Nephron (organoid): ENCODE results near the gene GPR3.
A peak's percentile ranks its signal among the peaks of the same experiment; 100 is the strongest.

Source experiments
- H3K27ac Mint-ChIP-seq, 3 experiments: 2 replicates each; pipeline ENCODE4 v1.8.0; 2020; ENCODE audit warnings: mixed read lengths in 3 of 3, mild to moderate bottlenecking in 2 of 3, moderate library complexity in 1 of 3
- H3K27me3 Mint-ChIP-seq: 2 replicates; pipeline ENCODE4 v1.8.0; 2021; ENCODE audit warnings: low read depth, mild to moderate bottlenecking, moderate library complexity, mixed read lengths
- H3K36me3 Mint-ChIP-seq: 2 replicates; pipeline ENCODE4 v1.8.0; 2020; ENCODE audit warnings: low read depth, mixed read lengths
- H3K4me1 Mint-ChIP-seq: 2 replicates; pipeline ENCODE4 v1.8.0; 2020; ENCODE audit warnings: mixed read lengths
- H3K4me3 Mint-ChIP-seq, 3 experiments: 2 replicates each; pipeline ENCODE4 v1.8.0; 2020; ENCODE audit warnings: mild to moderate bottlenecking in 3 of 3, mixed read lengths in 3 of 3, moderate library complexity in 2 of 3
- H3K9me3 Mint-ChIP-seq: 2 replicates; pipeline ENCODE4 v1.8.0; 2020; ENCODE audit warnings: mixed read lengths
- TF ChIP-seq, protein P1 (sequence below), 3 experiments: fragments of 200-600 bp; sonication (generic); IDR thresholded peaks; one replicate each; pipeline ENCODE4 v1.5.0; 2021; ENCODE audit warnings: antibody characterized with exemption in 3 of 3; ENCODE audit not compliant: unreplicated experiment in 3 of 3

The GPR3 gene

DNA sequence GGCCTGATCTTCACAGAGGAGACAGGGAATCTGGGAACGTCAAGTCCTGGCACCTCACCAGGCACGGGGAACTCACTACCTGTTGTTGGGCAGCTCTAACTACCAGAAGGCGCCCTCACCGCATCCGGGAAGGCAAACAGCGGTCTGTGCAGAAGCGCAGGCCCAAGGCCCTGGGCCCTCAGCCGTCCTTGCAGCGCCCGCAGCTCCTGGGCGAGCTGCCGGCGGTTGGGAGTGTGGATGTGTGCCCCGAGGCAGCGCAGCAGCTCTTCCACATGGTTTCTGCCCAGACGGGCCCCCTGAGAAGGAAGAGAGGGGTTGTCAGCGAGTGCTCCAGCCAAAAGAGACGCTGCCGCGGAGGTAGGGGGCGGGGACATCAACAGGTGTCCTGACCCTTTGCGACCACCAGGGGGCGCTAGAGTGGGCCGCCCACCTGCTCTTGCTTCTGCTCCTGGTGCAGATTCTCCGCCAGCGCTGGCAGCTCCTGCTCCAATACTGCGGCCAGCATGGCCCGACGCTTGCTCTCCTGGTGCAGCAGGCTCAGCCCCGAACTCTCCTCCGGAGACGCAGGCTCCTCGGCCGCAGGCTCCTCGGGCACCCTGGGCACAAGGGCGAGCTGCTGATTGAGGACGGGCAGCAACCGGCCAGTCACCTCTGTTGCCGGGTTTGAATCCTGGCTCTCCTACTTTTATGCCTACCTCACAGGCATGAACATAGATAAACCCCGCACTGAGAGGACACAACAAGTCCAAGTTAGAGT lies 35.0 kb upstream of the GPR3 start:
- H3K27me3 Mint-ChIP-seq = peaks cover 30% of the 10 kb centered on the region
- H3K4me3 Mint-ChIP-seq = no peak overlapping the region
- TF ChIP-seq, protein P1, sequence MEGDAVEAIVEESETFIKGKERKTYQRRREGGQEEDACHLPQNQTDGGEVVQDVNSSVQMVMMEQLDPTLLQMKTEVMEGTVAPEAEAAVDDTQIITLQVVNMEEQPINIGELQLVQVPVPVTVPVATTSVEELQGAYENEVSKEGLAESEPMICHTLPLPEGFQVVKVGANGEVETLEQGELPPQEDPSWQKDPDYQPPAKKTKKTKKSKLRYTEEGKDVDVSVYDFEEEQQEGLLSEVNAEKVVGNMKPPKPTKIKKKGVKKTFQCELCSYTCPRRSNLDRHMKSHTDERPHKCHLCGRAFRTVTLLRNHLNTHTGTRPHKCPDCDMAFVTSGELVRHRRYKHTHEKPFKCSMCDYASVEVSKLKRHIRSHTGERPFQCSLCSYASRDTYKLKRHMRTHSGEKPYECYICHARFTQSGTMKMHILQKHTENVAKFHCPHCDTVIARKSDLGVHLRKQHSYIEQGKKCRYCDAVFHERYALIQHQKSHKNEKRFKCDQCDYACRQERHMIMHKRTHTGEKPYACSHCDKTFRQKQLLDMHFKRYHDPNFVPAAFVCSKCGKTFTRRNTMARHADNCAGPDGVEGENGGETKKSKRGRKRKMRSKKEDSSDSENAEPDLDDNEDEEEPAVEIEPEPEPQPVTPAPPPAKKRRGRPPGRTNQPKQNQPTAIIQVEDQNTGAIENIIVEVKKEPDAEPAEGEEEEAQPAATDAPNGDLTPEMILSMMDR (IDR thresholded peaks at IDR 0.05; ENCODE audit: unreplicated experiment in 3 of 3) = peak; percentile 96 to 99 (median 99)
- no peak overlapping the region for H3K27ac Mint-ChIP-seq
- H3K4me1 Mint-ChIP-seq = peaks cover 7% of the 10 kb centered on the region
- peaks cover 8% of the 10 kb centered on the region for H3K36me3 Mint-ChIP-seq
- no peaks in the 10 kb centered on the region for H3K9me3 Mint-ChIP-seq

DNA sequence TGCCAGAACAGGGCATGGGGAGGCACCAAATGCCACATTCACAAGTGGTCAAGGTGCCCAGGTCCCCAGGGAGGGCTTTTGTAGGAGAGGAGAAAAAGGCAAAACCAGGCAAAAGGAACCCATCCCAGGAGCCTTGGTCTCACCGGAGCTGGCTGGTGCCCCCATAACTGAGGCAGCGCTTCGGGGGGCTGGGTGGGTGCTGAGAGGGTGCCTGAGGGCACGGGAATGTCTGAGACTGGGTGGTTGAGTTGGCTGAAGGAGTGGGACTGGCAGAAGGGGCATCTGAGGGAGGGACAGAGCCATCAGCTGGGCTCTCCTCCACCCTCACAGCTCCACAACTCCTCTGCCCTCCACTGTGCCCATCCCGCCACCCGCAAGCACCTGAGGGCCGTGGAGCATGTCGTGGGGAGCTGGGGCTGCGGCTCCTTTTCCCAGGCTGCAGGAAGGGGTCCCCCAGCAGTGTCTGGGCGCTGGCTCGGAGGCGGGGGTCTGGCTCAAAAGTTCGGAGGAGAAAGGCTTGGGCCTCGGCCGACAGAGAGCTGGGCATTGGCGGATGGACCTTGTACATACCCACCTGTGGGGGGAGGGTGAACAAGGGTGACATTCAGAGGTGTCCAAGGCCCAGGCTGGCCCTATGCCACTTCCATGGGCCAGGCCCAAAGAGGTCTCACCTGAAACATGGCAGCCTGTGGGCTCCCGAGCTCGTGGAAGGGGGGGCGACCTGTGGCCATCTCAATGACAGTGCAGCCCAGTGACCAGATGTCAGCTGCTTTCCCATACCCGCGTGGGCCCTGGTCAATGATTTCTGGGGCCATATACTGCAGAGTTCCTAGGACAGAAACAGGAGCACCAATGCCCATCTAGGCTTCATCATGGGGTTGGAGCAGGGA lies 34.1 kb upstream of the GPR3 start:
- Mint-ChIP-seq H3K9me3 (no peaks in the 10 kb centered on the region), H3K27me3 (peaks cover 30% of the 10 kb centered on the region), H3K4me3 (no peak overlapping the region), H3K4me1 (peaks cover 7% of the 10 kb centered on the region), H3K36me3 (peaks cover 8% of the 10 kb centered on the region), H3K27ac (no peak overlapping the region)
- TF ChIP-seq, protein P1 (IDR thresholded peaks at IDR 0.05; ENCODE audit: unreplicated experiment in 3 of 3) = no peak

DNA sequence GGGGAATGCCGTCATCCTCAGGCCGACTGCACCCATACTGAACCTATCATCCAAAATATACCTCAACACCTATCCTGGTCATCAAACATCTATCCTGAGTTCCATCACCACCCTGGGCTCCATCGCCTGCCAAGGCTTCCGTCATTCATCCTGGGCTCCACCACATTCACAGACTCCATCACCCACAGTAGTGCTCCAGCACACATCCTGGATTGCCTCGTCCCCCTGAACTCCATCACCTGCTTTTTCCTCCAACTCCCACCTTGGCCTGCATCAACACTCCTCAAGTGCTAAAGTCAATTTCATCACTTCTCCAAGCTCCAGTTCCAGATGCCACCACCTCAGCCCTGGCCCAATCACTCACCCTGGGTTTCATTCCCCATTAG lies 33.5 kb upstream of the GPR3 start:
- TF ChIP-seq, protein P1 (IDR thresholded peaks at IDR 0.05; ENCODE audit: unreplicated experiment in 3 of 3) = no peak
- peaks cover 8% of the 10 kb centered on the region for H3K36me3 Mint-ChIP-seq
- H3K4me1 Mint-ChIP-seq = peaks cover 7% of the 10 kb centered on the region
- peak overlapping the region in 1 of 3 experiments; percentile 36 for H3K4me3 Mint-ChIP-seq
- H3K9me3 Mint-ChIP-seq = no peaks in the 10 kb centered on the region
- peaks cover 30% of the 10 kb centered on the region for H3K27me3 Mint-ChIP-seq
- H3K27ac Mint-ChIP-seq = no peak overlapping the region

DNA sequence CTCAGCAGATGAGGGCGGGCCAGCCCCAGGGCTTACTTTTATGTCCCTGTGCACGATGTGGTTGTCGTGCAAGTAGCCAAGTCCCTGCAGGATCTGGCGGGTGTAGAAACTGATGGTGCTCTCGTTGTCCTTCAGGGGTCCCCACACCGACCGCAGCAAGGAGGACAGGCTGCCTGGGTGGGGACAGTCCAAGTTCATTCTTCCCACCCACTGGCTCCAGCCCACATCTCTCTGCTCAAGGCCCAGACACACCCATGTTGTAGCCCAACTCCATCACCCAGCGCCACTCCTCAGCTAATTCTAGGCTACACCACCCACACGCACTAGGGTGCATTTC lies 32.6 kb upstream of the GPR3 start:
- peaks cover 11% of the 10 kb centered on the region for H3K4me1 Mint-ChIP-seq
- no peak overlapping the region for H3K27ac Mint-ChIP-seq
- H3K36me3 Mint-ChIP-seq = peaks cover 8% of the 10 kb centered on the region
- TF ChIP-seq, protein P1 (IDR thresholded peaks at IDR 0.05; ENCODE audit: unreplicated experiment in 3 of 3) = no peak
- H3K4me3 Mint-ChIP-seq = peak overlapping the region; percentile 3 to 66 (median 7)
- H3K27me3 Mint-ChIP-seq = peaks cover 30% of the 10 kb centered on the region
- no peaks in the 10 kb centered on the region for H3K9me3 Mint-ChIP-seq

DNA sequence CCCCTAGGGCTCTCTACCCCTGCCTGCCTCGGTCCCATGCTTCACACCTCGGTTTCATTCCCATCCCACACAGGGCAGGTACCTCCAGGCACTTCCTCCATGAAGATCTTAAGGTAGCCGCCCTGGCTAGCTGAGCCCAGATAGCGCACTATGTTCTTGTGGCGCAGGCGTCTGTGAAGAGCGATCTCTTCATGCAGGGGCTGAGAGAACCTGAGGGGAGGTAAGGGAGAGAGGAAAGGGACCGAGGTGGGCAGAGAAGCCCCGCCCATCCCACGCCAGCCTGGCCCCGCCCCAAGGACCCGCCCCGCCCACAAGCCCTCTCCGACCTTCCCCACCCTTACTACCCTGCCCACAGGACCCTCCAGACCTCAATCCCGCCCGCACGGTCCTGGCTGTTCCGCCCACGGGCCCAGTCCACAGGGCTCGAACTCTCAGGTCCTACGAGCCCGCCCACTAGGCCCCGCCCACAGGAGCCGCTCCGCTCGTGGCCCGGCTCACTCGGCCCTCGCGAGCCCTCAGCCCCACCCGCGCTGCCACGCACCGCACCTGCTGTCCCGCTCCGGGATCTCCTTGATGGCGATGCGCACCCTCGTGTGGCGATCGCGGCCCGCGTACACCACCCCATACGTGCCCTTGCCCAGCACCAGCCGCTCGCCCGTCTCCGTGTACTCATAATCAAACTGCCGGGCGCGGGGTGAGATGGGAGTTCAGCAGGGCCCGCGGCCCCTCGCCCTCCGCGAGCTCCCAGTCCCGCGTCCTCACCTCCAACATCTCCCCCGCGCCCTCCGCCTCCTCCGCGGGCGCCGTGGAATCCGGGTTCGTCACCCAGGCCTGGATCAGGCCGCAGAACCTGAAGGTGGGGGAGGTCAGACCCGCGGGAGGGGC lies 32.0 kb upstream of the GPR3 start:
- H3K27ac Mint-ChIP-seq = no peak overlapping the region
- TF ChIP-seq, protein P1 (IDR thresholded peaks at IDR 0.05; ENCODE audit: unreplicated experiment in 3 of 3) = no peak
- H3K4me1 Mint-ChIP-seq = peaks cover 17% of the 10 kb centered on the region
- no peaks in the 10 kb centered on the region for H3K9me3 Mint-ChIP-seq
- peak overlapping the region; percentile 7 to 66 (median 50) for H3K4me3 Mint-ChIP-seq
- peaks cover 8% of the 10 kb centered on the region for H3K36me3 Mint-ChIP-seq
- H3K27me3 Mint-ChIP-seq = peaks cover 30% of the 10 kb centered on the region
